GM19397 (cell line): ENCODE data around the gene TUBB.

Experiments
- ATAC-seq: cut with Tn5 transposase; IDR thresholded peaks from one replicate; pipeline ENCODE4 v1.9.1; 2021; ENCODE audit warnings: mild to moderate bottlenecking, moderate library complexity; ENCODE audit not compliant: unreplicated experiment

TUBB gene

GRCh38 chr6:30687659-30688431 is 32.3 kb upstream of the TUBB start:
- ATAC-seq, result no peak

GRCh38 chr6:30688569-30688968 is 31.6 kb upstream of the TUBB start:
- no peak for ATAC-seq

DNA sequence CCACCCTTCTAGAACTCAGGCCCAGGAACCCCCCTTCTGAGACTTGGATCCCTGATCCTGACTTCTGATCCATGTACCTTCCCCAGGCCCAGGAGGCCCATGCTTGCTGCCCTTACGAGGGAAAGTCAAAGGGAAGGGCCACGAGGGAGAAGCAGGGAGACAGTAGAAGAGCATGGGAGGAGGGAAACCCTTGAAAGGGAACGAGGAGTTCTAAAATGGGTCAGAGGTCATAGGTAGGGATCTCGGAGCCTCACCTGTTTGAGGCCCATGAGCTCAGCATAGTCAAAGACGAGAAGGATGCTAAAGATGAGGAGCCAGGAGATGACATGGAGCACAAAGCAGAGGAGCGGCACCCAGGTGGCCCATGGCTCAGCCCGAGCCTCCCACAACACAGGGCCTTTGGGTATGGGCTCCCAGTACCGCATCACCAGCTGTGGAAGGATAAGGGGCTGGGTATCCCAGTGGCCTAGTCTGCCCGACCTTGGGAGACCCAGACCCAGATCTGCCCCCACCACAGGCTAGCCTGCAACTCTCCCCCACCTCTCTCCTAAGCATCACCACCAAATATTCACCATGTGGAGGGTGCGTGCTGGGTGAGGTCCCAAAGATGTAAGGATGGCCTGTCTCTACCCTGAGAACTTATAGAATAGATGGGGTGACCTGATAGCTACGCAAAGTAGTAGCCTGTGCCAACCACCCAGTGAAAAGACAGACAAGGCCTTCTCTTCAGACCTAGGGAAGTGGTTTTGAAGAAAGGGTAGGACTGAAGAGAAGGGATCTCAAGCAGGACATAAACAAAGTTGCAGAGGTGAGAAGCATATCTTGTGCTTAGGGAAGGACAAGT is 30.9 kb upstream of the TUBB start:
- ATAC-seq, result no peak

- no peak for ATAC-seq
These were observed 30.2 kb upstream of the TUBB start for GRCh38 chr6:30689985-30690384.

DNA sequence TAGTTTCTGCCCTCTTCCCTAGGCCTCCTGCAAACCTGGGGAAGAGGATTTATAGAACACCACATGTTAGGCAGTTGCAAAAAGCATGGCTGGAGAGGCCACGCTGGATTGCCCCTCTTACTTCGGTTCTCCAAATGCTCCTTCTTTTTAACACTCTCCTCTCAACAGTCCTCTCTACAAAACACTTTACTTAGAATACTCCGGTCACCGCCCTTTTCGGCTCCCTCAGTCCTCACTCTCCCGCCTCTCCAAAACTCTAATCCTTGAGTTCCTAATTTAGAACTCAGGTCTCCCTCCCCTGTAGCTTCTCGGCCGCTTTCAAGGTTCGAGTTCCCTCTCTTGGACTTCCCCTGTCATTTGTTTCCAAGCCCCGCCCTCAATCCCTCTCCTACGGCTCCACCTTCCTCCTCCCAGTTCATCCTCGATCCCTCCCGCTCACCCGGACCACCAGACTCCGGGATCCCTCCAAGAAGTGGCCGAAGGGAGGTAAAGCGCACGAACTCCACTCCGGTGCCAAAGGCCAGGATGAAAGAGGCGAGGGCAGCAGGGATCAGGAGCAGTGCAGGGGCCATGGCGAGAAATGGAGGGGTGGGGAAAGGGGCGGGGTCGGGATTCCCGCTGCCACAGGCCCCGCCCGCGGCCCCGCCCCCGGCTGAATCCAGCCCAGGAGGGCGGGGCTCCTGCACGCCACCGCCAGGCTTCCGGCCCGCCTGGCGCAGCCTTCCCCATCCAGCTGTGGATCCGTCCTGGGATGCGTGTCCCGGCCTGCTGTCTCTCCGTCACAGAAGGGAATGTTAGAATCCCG is 29.5 kb upstream of the TUBB start, which contains the start of gene NRM:
Gene NRM (minus strand): TSS at position 582 of the 805 bp plus-strand sequence. CDS start 10 bp downstream, at position 572.
- ATAC-seq, result peak; percentile 30

- ATAC-seq, result no peak
These were observed 28.8 kb upstream of the TUBB start for GRCh38 chr6:30691208-30691847.

DNA sequence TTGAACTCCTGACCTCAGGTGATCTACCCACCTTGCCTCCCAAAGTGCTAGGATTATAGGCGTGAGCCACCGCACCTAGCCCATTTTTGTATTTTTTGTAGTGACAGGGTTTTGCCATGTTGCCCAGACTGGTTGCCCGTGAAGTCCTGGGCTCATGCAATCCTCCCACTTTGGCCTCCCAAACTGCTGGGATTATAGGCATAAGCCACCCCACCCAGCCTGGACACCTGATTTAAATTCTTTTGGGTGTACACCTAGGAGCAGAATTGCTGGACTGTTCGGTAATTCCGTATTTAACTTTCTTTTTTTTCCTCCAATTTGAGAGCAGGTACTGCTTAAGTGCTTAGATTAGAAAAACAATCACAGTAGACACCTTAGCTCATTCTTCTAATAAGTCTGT is 23.7 kb upstream of the TUBB start:
- ATAC-seq, result no peak

DNA sequence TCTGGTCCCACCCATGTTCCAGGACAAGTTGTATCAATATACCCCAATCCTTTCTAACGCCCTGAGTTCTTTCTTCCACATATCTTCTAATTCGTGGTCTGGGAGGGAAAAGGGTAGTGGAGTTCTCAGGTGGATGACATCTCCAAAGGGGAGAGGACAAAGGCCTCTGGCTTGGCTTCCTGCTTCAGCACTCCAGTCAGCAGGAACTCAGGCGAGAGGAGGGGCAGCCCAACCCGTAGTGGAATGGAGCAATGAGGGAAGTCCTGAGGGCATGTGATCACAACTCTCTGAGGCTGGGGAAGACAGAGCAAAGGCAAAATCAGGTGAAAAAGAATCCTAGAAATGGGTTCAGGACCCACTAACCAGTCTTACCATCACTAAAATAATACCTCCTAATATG is 19.8 kb upstream of the TUBB start:
- ATAC-seq, result no peak

GRCh38 chr6:30703011-30703410 is 17.1 kb upstream of the TUBB start:
- ATAC-seq, result no peak

DNA sequence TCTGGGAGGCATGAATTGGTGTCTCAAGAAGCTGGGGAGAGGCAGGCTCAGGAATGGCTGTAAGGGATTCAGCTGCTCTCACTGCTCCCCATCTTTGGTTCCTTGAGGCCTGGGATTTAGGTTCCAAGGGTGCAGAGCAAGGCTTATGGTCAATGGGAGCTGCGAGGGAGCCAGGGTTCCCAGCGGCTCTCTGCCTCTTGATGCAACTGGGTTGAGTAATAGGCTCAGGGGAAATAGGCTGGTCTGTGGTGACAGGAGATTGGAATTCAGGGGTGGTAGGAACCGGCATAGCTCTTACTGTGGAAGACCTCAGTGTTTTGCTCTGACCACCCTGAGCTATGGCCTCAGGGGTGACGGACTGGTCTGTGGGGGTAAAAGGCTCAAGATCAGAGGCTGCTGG is 16.3 kb upstream of the TUBB start:
- no peak for ATAC-seq

GRCh38 chr6:30705620-30706019 is 14.5 kb upstream of the TUBB start:
- ATAC-seq, result no peak

DNA sequence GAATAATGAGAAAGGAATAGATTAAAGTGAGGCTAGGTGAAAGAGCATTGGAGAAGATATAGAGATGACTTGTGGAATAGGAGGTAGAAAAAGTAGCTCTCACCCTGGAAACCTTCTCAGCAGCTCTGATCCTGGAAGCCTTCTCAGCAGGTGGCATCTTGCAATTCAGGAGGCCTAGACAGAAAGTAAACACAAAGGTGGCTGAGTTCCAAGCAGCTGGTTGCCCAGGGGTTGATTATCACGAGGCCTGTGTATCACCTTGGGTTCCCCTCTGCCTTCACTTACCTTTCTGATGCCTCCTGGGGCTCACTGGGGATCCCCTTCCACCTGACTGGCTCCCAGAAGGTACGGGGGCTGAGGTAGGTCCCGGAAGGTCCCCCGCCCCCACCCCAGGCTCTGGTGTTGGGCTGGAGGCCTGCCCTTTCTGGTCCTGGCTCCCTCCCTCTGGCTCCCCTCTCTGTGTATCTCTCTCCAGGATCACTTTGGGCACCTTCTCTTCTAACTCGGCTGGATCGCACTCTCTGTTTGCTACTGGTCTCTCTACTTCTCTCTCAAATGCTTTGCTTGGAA is 12.8 kb upstream of the TUBB start:
- no peak for ATAC-seq

DNA sequence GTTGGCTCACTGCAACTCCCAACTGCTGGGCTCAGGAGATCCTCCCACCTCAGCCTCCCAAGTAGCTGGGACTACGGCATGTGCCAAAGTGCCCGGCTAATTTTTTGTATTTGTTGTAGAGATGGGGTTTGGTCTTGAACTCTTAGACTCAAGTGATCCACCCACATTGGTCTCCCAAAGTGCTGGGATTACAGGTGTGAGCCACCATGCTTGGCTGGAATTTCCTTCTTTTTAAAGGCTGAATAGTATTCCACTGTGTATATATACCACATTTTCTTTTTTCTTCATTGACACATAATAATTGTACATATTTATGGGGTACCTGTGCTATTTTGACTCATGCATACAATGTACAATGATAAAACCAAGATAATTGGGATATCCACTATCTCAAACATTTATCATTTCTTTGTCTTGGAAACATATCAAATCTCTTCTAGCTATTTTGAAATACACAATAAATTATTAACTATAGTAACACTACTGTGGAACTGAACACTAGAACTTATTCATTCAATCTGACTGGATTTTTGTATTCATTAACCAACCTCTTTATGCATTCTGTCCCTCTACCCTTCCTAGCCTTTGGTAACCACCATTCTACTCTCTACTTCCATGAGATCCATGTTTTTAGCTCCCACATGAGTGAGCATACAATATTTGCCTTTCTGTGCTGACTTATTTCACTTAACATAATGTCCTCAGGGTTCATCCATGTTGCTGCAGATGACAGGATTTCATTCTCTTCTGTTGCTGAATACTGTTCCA is 10.9 kb upstream of the TUBB start:
- ATAC-seq, result no peak

DNA sequence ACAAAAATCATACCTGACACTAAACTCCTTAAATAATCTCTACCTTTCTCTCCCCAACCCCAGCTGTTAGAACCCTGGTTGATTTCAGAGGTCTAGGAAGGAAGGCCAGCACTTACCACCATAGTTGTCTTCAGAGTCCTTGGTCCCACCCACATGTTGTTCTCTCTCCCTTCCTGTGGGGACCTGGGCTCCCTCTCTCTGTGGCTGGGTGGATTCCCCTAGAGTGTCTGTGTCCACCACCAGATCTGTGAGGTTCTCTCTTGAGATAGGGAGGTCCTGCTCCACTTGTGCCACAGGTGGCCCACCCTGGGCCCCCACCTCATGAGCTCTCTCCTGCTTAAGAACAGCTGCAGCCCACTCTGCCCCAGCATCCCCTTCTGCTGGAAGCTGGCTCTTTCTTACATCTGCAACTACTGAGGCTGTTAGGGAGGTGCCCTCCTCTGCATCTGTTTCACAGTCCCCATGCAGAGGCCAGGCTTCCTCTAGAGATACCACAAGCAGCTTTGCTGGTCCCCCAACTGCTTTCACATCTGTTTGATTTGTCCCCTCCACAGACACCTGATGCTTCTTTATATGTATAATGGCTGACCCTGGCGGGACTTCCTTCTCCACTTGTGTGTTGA is 8.3 kb upstream of the TUBB start:
- no peak for ATAC-seq

GRCh38 chr6:30712441-30712945 is 7.7 kb upstream of the TUBB start:
- ATAC-seq, result no peak

DNA sequence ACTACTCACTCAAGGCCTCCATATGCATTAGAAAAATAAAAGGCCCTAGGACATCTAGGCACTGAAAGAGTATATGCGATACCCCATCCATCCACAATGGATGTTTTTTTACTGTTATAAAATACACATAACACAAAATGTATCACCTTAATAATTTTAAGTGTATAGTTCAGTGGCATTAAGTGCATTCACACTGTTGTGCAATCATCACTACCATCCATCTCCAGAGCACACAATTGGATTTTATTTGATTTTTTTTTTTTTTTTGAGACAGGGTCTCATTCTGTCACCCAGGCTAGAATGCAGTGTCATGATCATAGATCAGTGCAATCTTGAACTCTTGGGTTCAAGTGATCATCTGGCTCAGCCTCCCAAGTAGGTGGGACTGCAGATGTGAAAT is 5.9 kb upstream of the TUBB start:
- no peak for ATAC-seq

GRCh38 chr6:30716879-30717128 is 3.3 kb upstream of the TUBB start:
- no peak for ATAC-seq

DNA sequence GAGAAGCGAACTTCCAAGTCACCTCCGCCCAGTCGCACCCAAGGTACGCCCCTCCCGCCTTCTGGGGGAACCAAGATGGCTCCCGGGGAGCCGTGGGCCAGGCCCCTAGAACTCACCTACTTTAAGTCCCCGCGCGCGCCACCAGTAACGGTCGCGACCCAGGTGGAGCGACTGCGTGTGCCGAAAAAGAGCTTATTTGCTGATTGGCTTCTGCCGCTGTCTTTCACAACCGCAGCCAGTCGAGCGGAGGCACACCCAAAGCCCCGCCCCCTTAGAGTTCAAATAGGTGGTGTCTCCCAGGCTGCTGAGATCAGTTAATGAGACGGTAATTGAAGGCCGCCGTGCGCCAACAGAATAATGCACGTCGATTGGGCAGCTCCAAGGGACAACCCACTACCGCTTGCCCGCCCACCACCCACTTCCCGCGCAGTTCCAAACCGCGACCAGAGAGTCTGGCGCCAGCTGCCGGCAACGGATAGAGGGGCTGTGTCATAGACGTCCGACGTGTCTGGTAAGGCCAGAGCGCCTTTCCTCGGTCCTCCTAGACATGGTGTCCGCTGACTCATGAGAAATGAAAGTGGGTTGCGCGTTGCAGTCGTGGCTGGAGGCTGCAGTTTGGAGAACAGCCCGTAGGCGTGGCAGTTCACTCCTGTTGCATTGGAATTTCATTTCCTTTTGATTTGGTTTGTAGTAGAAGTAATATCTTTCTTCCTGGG is 2.9 kb upstream of the TUBB start, which contains the start of gene MDC1:
Gene MDC1 (minus strand): TSS at position 153 of the 716 bp plus-strand sequence. CDS start 2,106 bp downstream, outside the sequence.
- ATAC-seq, result peak; percentile 54
